PFSK-1 (cell line): ENCODE results near the gene TGIF2.

Source experiments
- FOXP2 ChIP-seq: optimal IDR thresholded peaks from 2 replicates; pipeline ENCODE3; 2011; ENCODE audit warnings: borderline replicate concordance, control low read depth, inconsistent platforms; ENCODE audit not compliant: insufficient read depth; ENCODE audit errors: extremely low read length, extremely low read depth
- POLR2AphosphoS5 ChIP-seq: IDR thresholded peaks from 2 replicates; pipeline ENCODE4 v1.6.1; 2012; ENCODE audit warnings: low read depth, mild to moderate bottlenecking, control low read depth, low read length, moderate library complexity
- SIN3A ChIP-seq: IDR thresholded peaks from 2 replicates; pipeline ENCODE4 v1.6.1; 2012; ENCODE audit warnings: mild to moderate bottlenecking, low read length, moderate library complexity, borderline replicate concordance; ENCODE audit not compliant: insufficient read depth
- TAF1 ChIP-seq: IDR thresholded peaks from 2 replicates; pipeline ENCODE4 v1.6.1; 2012; ENCODE audit warnings: low read length, control low read depth, borderline replicate concordance; ENCODE audit not compliant: insufficient read depth
- TF ChIP-seq, protein P1 (sequence below), 2 experiments: IDR thresholded peaks; 2 replicates each; pipeline versions ENCODE4 v1.6.1 to v1.8.0; 2011 to 2012; ENCODE audit warnings: low read depth in 2 of 2, low read length in 2 of 2, control low read depth in 1 of 2, inconsistent platforms in 1 of 2, mild to moderate bottlenecking in 1 of 2, moderate library complexity in 1 of 2; ENCODE audit not compliant: insufficient read depth in 1 of 2

TGIF2 gene

DNA sequence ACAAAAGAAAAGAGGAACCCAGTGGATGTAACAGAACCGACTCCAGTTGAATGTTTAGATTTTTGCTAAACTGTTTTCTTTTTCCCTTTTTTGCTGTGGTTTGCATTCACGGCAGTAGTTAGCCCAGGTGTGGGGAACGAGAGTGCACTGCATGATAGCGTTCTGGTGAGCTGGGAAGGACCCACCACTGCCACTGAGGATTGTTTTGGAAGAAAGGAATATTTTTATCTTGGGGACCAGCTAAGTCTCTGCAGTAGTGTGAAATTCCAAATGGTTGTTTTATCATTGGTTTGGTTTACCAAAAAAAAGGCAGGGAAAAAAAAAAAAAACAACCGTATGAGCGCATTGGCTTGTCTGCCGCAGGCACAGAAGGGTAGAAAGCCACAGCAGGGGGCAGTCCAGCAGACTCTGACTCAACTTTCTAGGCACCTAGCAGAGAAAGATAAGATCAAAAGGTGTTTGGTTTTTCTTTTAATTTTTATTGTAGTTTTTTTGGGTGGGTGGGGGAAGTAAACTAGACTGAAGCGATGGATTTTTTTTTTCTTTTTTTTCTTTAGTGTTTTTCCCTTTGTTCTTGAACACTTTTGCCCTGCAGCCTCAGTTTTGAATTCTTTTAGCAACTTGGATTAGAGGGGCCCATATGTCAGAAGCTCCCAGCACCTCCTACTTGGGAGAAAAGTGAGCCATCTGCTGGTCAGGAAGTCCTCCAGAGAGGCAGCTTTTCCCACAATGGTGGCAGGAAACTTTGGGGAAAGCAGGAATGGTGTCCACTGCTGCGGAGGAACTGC, 18.7 kb downstream of the TGIF2 start:
- no peak for TF ChIP-seq SIN3A
- TF ChIP-seq TAF1, result no peak
- no peak for TF ChIP-seq POLR2AphosphoS5
- no peak for TF ChIP-seq FOXP2
- TF ChIP-seq, protein P1, sequence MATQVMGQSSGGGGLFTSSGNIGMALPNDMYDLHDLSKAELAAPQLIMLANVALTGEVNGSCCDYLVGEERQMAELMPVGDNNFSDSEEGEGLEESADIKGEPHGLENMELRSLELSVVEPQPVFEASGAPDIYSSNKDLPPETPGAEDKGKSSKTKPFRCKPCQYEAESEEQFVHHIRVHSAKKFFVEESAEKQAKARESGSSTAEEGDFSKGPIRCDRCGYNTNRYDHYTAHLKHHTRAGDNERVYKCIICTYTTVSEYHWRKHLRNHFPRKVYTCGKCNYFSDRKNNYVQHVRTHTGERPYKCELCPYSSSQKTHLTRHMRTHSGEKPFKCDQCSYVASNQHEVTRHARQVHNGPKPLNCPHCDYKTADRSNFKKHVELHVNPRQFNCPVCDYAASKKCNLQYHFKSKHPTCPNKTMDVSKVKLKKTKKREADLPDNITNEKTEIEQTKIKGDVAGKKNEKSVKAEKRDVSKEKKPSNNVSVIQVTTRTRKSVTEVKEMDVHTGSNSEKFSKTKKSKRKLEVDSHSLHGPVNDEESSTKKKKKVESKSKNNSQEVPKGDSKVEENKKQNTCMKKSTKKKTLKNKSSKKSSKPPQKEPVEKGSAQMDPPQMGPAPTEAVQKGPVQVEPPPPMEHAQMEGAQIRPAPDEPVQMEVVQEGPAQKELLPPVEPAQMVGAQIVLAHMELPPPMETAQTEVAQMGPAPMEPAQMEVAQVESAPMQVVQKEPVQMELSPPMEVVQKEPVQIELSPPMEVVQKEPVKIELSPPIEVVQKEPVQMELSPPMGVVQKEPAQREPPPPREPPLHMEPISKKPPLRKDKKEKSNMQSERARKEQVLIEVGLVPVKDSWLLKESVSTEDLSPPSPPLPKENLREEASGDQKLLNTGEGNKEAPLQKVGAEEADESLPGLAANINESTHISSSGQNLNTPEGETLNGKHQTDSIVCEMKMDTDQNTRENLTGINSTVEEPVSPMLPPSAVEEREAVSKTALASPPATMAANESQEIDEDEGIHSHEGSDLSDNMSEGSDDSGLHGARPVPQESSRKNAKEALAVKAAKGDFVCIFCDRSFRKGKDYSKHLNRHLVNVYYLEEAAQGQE (IDR thresholded peaks at IDR 0.05; ENCODE audit: insufficient read depth in 1 of 2, low read depth in 2 of 2, low read length in 2 of 2), result no peak

DNA sequence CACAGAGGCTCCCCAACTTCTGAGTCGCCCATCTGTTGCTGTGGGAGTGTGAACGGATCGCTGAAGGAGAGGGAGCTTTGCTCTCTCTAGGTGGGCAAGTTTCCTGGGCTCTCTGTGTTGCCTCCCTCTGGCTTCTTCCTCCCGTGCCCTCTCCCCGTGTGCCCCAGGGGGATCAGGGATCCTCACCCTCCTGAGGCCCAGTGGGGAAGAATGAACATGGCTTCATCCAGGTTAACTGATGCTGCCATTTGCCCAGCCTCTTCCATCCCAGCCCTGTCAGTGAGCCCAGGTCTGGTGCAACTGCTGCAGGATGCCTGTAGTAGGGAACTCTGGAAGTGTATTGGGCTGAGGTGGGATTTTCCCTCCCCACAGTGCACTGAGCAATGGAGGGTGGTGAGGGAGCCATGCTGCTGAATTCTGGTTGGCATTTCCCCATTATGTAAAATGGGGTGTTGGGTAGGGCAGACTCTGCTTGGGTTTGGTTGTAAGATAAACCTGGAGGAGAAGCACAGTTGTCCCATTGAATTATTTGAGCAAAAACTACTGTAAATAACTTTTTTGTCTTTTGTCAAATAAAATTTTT, 20.0 kb downstream of the TGIF2 start:
- TF ChIP-seq SIN3A (no peak), FOXP2 (no peak), POLR2AphosphoS5 (no peak), TAF1 (no peak)
- TF ChIP-seq, protein P1 (IDR thresholded peaks at IDR 0.05; ENCODE audit: insufficient read depth in 1 of 2, low read depth in 2 of 2, low read length in 2 of 2), result no peak

DNA sequence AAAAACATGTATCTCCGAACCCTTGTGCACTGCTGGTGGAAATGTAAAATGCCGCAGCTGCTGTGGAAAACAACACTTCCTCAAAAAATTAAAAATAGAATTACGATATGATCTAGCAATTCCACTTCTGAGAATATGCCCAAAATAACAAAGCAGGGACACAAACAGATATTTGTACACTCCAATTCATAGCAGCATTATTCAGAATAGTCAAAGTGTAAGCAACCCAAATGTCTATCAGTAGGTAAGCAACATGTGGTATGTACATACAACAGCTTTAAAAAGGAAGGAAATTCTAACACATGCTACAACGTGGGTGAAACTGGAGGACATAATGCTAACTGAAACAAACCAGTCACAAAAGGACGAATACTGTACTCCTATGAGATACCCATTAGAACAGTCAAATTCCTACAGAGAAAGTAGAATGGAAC, 26.5 kb downstream of the TGIF2 start:
- no peak for TF ChIP-seq SIN3A
- no peak for TF ChIP-seq FOXP2
- TF ChIP-seq POLR2AphosphoS5, result no peak
- TF ChIP-seq, protein P1 (IDR thresholded peaks at IDR 0.05; ENCODE audit: insufficient read depth in 1 of 2, low read depth in 2 of 2, low read length in 2 of 2), result no peak
- no peak for TF ChIP-seq TAF1

DNA sequence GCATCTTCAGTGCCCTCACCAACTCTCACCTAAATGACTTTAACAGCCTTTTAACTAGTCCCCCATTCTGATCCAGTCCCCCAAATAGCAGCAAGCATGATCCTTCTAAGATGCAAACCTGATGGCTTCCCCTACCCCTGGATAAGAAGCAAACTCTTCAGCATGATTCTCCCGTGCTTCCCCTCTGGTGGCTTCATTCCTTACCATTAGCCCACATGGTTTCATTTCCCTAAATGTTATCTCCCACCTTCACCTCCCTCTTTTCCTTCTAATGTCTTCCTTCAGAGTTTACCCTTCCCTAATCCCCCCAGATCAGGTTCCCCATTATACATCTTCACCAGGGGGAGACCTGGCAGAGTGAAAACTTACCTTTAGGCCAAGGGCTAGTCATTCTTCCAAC, 28.1 kb downstream of the TGIF2 start:
- TF ChIP-seq TAF1 (no peak), SIN3A (no peak), FOXP2 (no peak), POLR2AphosphoS5 (no peak)
- TF ChIP-seq, protein P1 (IDR thresholded peaks at IDR 0.05; ENCODE audit: insufficient read depth in 1 of 2, low read depth in 2 of 2, low read length in 2 of 2), result no peak
